Left renal cortex interstitium (tissue), 4 donors: Measurements from ENCODE around the gene ZNF580. TPM values are rescaled to one million over a fixed set of nuclear protein-coding genes. Genes with fewer than 3 reads are reported as not detected.

Source experiments
- DNase-seq, 4 donors: peaks; one replicate each; pipeline ENCODE4 v3.0.0-alpha.2; 2013; ENCODE audit warnings: low read depth in 4 of 4, low spot score in 2 of 4, missing footprints in 1 of 4
- polyA plus RNA-seq, 4 donors: library from polyadenylated mRNA; unstranded; fragments of 120-200 nt; gene quantifications; one replicate each; pipeline ENCODE4 v1.2.1, GENCODE V29; 2013; ENCODE audit not compliant: insufficient read length in 4 of 4

Gene ZNF580
- 10 to 100 TPM; 33.8 to 67.1 (median 51.7) TPM for polyA plus RNA-seq

- peak in 2 of 4 donors; percentile 52 to 60 for DNase-seq
These were observed at the start of gene ZNF580 for GRCh38 chr19:55640577-55641425. Gene ZNF580, plus strand, starts transcription at chr19:55641002. Its CDS starts 1,507 bp downstream, at chr19:55642509.

GRCh38 chr19:55591555-55591954 lies 49.2 kb upstream of the ZNF580 start:
- DNase-seq, result no peak

GRCh38 chr19:55592391-55593090 lies 48.3 kb upstream of the ZNF580 start:
- no peak for DNase-seq

DNA sequence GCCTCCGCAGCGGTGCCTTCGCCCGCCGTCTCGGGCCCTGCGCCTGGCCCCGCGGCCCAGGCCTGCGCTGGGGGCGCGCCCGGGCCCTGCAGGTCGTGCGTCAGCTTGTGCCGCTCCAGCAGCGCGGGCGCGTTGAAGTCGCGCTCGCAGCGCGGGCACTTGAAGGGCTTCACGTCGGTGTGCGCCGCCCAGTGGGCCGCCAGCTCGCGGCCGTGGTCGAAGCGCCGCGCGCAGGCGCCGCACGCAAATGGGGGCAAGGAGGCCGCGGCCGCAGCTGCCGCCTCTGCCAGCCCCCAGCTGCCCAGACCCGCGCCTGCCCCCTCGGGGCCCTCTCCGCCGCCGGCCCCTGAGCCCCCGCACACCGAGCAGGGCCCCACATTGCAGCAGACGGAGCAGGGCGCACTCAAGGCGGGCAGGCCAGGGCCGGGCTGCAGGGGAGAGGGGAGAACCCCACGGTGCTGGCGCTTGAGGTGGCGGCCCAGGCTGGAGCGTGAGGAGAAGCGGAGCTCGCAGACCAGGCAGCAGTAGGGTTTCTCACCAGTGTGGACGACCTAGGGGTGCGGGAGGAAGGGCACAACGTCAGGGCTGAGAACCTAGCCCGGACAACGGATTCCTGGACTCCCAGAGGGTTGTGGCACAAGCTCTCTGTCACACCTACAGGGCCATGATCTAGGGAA lies 47.6 kb upstream of the ZNF580 start:
- no peak for DNase-seq

DNA sequence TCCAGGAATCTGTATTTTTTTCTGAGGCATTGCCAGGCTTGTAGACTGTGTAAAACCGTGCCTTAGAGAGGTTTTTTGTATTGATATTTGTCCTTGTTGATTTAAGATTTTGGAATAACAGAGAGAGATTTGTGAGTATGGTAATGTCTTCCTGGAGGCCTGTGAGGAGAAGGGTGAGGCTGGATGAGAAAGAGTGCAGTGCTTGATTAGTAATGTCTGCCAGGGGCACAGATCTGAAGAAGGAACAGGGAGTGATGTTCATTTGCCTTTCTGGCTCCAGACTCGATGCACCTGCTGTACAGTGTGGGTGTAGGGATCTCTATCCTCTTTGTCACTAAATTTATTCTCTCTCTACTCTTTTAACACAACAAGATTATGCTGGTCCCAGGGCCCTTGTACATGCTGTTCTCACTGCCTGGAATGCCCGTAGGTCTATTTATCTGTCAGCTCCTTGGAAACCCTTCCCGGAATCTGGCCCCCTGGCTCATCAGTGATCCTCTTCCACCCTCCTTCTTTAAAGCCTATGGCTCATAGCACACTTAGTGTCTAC lies 45.7 kb upstream of the ZNF580 start:
- no peak for DNase-seq

DNA sequence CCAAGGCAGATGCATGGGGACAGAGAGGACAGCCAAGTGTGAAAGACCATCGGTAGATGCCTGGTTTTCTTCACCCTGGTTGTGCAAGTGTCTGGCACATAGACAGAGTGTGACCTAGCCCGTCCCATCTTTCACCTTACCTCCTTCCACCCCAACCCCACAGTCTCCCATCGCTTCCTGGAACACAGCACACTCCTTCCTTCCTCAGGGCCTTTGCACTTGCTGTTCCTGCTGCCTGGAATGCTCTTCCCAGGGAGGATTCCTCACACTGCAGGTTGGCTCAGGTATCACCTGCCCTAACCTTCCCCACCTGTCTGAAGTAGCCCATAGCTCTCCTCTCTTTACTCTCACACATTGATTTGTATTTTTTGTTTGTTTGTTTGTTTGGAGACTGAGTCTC lies 44.5 kb upstream of the ZNF580 start:
- DNase-seq, result no peak

DNA sequence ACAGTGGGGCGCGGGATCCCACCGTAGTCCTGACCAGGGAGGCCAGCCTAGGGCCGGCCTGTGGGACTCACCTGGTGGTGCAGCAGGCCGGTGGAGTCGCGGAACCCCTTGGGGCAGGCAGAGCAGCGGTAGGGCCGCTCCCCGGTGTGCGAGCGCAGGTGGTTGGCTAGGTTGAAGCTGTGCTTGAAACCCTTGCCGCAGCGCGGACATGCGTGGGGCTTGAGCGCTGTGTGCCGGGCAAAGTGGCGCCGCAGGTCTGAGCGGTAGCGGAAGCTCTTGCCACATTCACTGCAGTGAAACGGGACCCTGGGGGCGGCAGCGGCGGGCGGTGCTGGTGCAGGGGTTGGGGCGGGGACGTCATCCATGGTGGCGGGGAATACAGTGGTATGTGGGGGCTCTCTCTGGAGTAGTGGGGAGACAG lies 43.3 kb upstream of the ZNF580 start:
- no peak for DNase-seq

DNA sequence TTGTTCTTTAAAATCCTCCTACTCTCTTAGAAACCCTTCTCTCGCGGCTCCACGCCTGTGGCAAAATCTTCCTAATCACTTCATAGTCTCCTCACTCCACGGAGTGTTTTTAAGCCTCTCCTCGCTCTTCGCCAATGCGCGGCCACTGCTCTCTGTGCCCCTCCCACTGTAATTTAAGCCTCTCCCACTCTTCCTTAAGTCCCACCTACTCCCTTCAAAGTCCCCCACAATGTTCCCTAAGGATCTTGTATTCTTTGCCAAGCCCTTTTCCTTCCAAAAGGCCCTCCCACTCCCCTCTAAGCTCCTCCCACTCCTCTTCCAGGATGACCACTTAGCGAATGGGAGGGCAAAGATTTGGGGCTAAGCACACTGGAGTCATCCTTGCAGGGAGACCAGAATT lies 42.8 kb upstream of the ZNF580 start:
- DNase-seq, result no peak

- DNase-seq, result peak in 1 of 4 donors; percentile 85
These were observed 41.9 kb upstream of the ZNF580 start for GRCh38 chr19:55598719-55599467.

DNA sequence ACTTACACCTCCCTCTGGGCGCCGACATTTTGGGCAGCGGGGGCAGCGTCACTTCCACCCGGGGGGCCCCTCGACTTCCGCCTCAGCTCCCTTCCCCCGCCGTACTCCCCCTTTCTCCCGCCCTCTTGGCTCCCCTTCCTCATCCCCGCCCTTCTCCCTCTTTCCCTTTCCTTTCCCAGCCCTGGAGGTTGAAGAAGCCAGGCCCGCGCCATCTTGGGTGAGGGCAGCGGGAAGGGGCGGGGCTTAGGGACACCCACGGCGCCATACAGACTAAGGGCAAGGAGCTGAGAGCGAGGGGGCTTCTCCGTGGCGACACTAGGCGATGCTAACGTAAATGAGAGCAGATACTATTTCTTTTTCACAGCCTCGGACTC lies 41.3 kb upstream of the ZNF580 start, which contains the start of gene FIZ1:
Gene FIZ1, minus strand, starts transcription at position 50 of the 374 bp plus-strand sequence. CDS start 1,652 bp downstream, outside the sequence.
- DNase-seq, result peak; percentile 99 to 100 (median 99)

- DNase-seq, result peak; percentile 91 to 100 (median 98)
These were observed 40.8 kb upstream of the ZNF580 start, which contains the start of gene ZNF524 for GRCh38 chr19:55599842-55600661. Gene ZNF524, plus strand, starts transcription at chr19:55600288. Its CDS starts 1,825 bp downstream, at chr19:55602113.

GRCh38 chr19:55600662-55601028 lies 40.2 kb upstream of the ZNF580 start:
- DNase-seq, result no peak

- no peak for DNase-seq
These were observed 39.7 kb upstream of the ZNF580 start for GRCh38 chr19:55601084-55601483.

- no peak for DNase-seq
These were observed 38.4 kb upstream of the ZNF580 start for GRCh38 chr19:55602104-55603001.

DNA sequence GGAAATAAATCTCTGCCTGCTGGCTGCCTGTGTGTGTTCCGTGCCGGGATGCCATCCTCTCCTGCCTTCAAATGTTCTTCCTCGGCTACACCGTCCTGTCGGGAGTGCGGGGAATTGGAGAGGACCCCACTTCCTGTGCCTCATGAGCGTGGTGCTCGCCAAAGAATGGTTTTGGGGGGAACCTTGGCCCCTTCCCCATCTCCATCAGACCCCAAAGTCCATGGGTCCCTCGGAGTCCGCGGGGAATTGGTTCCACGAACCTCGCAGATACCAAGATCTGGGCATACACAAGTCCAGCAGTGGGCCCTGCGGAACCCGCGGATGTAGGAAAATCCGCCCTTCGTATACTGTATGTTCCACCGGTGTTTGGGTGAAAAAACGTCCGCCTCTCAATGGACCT lies 37.7 kb upstream of the ZNF580 start:
- DNase-seq, result no peak

GRCh38 chr19:55603581-55604292 lies 37.1 kb upstream of the ZNF580 start:
- DNase-seq, result no peak

DNA sequence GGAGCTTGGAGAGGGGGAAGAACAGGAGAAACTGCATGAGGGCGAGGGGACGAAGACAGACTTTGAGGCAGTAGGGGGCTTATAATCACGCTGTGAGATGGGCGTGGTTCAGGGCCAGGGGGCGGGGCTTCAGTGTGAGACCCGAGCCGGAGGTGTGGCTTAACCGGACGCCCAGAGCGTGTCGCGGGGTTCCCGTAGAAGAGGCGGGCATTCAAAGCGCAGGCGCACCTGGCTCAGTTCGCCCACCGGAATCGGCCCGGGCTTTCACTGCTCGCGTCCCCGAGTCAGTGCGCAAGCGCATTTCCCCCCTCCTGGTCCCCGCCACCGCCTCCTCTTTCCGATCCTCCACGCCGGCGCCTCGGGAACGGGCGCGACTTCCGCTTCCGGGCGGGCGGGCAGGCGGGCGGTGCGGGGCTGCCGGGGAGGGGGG lies 35.6 kb upstream of the ZNF580 start:
- DNase-seq, result peak in 3 of 4 donors; percentile 91 to 95 (median 94)
